ENCODE data around the gene PDCD1. TPM values are rescaled to one million over a fixed set of nuclear protein-coding genes. Genes with fewer than 3 reads are reported as not detected.
A peak's percentile ranks its signal among the peaks of the same experiment; 100 is the strongest.

PDCD1 gene
- total RNA-seq, 1 donor from 2014 or later = not detected

DNA sequence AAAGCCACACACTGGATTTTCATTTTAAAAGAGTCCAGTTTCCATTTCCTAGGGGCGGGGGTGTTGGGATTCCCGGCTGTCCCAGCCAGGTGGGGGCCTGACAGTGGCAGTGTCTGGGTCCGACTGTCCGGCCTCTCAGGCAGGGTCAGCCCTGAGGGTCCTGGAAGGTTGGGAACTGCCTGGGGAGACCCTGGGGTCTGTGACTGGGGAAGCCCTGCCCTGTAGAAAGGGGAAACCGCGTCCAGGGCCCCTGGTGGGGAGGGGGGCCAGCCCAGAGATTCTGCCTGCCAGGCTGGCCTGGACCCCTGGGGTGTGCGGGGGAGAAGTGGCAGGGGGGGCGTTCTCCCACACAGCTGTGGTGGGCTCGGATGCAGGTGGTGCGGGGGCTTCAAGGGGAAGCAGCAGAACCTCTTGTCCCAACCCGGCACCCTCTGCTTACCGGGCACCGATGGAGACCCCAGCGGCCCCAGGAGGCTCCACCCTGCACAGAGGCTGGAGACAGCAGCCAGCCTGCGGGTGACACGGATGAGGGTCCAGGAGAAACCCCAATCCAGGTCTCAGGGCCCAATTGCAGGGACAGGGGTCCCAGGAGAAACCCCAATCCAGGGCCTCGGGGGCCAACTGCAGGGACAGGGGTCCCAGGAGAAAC, 15.7 kb upstream of the PDCD1 start:
- Mint-ChIP-seq H3K27ac (ENCODE audit: unreplicated experiment) (no peak overlapping the region), H3K4me3 (ENCODE audit: unreplicated experiment) (no peak overlapping the region), H3K9me3 (ENCODE audit: low read depth) (peaks cover 4% of the 10 kb centered on the region), H3K4me1 (ENCODE audit: low read depth) (no peaks in the 10 kb centered on the region), H3K27me3 (ENCODE audit: low read depth) (peaks cover 2% of the 10 kb centered on the region), H3K36me3 (ENCODE audit: low read depth) (no peaks in the 10 kb centered on the region)
- TF ChIP-seq, protein P1, sequence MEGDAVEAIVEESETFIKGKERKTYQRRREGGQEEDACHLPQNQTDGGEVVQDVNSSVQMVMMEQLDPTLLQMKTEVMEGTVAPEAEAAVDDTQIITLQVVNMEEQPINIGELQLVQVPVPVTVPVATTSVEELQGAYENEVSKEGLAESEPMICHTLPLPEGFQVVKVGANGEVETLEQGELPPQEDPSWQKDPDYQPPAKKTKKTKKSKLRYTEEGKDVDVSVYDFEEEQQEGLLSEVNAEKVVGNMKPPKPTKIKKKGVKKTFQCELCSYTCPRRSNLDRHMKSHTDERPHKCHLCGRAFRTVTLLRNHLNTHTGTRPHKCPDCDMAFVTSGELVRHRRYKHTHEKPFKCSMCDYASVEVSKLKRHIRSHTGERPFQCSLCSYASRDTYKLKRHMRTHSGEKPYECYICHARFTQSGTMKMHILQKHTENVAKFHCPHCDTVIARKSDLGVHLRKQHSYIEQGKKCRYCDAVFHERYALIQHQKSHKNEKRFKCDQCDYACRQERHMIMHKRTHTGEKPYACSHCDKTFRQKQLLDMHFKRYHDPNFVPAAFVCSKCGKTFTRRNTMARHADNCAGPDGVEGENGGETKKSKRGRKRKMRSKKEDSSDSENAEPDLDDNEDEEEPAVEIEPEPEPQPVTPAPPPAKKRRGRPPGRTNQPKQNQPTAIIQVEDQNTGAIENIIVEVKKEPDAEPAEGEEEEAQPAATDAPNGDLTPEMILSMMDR (IDR thresholded peaks at IDR 0.05) = no peak
- DNase-seq (ENCODE audit: low spot score) = no peak

DNA sequence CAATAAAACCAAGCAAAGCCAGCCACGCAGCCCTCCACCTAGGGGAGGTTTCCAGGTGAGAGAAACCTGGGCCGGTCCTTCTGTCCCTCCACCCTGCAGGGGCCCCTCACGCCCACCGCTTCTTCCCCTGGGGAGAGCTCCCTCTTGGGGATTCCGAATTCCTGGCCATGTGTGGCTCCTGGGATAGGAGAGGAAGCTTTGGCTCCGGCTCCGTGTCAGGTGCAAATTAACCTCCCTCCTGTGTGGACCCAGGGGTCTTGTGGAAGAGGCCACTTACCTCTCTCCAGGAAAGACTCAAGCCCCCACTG, 15.1 kb upstream of the PDCD1 start:
- no peak for DNase-seq (ENCODE audit: low spot score)
- Mint-ChIP-seq H3K36me3 (ENCODE audit: low read depth) (no peaks in the 10 kb centered on the region), H3K9me3 (ENCODE audit: low read depth) (peaks cover 4% of the 10 kb centered on the region), H3K4me3 (ENCODE audit: unreplicated experiment) (no peak overlapping the region), H3K4me1 (ENCODE audit: low read depth) (no peaks in the 10 kb centered on the region), H3K27me3 (ENCODE audit: low read depth) (peaks cover 2% of the 10 kb centered on the region), H3K27ac (ENCODE audit: unreplicated experiment) (no peak overlapping the region)
- TF ChIP-seq, protein P1 (IDR thresholded peaks at IDR 0.05) = no peak

DNA sequence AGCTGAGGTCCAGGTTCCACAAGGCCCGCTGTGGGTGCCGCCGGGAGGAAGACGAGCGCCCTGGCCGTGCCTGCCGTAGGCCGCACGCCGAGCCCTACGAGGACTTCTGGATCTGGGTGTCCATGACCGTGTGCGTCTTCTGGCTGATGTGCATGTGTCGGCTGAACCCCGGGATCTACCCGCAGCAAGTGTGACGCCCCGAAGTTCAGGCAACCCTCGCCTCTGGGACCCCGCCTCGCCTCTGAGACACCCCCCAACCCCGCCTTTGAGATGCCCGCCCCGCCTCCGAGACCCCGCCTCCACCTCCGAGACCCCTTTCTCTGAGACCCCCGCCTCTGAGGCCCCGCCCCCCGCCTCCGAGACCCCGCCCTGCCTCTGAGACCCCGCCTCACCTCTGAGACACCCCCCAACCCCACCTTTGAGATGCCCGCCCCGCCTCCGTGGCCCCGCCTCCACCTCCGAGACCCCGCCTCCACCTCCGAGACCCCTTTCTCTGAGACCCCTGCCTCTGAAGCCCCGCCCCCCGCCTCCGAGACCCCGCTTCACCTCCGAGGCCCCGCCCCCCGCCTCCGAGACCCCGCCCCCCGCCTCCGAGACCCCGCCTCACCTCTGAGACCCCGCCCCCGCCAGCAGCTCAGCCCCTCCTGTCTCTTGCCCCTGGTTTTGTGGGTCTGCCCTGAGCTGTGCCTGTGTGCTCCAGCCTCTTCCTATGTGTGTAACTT, 14.5 kb upstream of the PDCD1 start:
- TF ChIP-seq, protein P1 (IDR thresholded peaks at IDR 0.05) = no peak
- Mint-ChIP-seq H3K27ac (ENCODE audit: unreplicated experiment) (no peak overlapping the region), H3K9me3 (ENCODE audit: low read depth) (peaks cover 4% of the 10 kb centered on the region), H3K36me3 (ENCODE audit: low read depth) (no peaks in the 10 kb centered on the region), H3K4me1 (ENCODE audit: low read depth) (no peaks in the 10 kb centered on the region), H3K4me3 (ENCODE audit: unreplicated experiment) (no peak overlapping the region), H3K27me3 (ENCODE audit: low read depth) (peaks cover 4% of the 10 kb centered on the region)
- DNase-seq (ENCODE audit: low spot score) = no peak

DNA sequence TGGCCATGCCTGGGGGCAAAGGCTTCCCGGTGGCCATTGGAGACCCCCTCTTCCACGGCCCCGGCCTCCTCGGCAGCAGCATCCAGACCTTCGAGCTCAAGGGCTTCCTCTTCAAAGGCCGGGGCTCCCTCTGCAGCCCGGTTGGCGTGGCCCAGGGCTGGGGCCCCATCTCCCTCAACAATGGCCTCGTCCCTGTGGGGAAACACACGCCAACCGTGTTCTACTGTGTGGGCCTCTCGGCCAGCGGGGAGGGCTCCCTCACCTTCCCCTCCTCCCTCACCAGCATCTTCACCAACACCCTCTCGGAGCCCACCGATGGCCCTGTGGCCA, 13.6 kb upstream of the PDCD1 start:
- no peak for DNase-seq (ENCODE audit: low spot score)
- no peaks in the 10 kb centered on the region for H3K4me1 Mint-ChIP-seq (ENCODE audit: low read depth)
- TF ChIP-seq, protein P1 (IDR thresholded peaks at IDR 0.05) = no peak
- peaks cover 8% of the 10 kb centered on the region for H3K27me3 Mint-ChIP-seq (ENCODE audit: low read depth)
- no peak overlapping the region for H3K4me3 Mint-ChIP-seq (ENCODE audit: unreplicated experiment)
- no peaks in the 10 kb centered on the region for H3K36me3 Mint-ChIP-seq (ENCODE audit: low read depth)
- H3K9me3 Mint-ChIP-seq (ENCODE audit: low read depth) = peaks cover 4% of the 10 kb centered on the region
- no peak overlapping the region for H3K27ac Mint-ChIP-seq (ENCODE audit: unreplicated experiment)

DNA sequence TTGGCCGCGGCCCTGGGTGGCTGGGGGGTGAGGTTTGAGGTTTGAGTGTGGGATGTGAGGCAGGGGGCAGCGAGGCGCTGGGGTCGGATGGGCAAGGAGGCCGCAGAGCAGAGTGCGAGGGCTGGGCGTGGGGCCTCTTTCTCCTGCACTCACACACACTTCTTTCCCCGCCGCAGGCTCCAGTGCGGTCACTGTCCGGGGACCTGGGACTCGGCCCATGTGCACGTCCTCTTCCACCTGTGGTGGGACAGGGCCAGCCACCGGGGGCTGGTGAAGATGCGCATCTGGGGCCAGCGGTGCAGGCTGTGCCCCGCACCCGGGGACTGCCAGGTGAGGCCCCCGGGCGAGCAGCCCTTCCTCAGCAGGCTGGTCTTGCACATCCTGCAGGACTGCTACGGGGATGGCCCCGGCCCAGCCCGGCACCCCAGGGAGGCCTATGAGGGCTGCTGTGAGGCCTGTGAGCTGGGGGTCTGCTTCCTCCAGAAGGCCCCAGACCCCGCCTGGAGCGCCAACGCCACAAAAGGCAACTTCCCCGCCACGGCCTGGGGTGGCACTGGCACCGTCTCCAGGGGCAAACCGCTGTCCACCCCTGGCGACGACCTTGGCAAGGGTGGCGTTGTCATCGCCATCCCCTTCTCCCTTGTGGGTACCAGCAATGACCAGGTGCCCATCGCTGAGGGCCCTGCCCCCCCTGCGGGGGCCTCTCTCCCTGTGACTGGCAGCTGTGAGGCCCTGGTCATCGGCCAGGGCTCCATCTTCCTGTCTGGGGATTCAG, 13.0 kb upstream of the PDCD1 start:
- Mint-ChIP-seq H3K36me3 (ENCODE audit: low read depth) (no peaks in the 10 kb centered on the region), H3K9me3 (ENCODE audit: low read depth) (peaks cover 4% of the 10 kb centered on the region), H3K27me3 (ENCODE audit: low read depth) (peaks cover 8% of the 10 kb centered on the region), H3K4me1 (ENCODE audit: low read depth) (no peaks in the 10 kb centered on the region), H3K27ac (ENCODE audit: unreplicated experiment) (no peak overlapping the region), H3K4me3 (ENCODE audit: unreplicated experiment) (no peak overlapping the region)
- TF ChIP-seq, protein P1 (IDR thresholded peaks at IDR 0.05) = no peak
- peak; percentile 91 for DNase-seq (ENCODE audit: low spot score)

Data from chondrocyte (in vitro differentiated cells).